GM12878 (cell line): ENCODE results near the gene RAB3IL1. TPM values are rescaled to one million over a fixed set of nuclear protein-coding genes. Genes with fewer than 3 reads are reported as not detected.

Source experiments
- ATAC-seq: fragments of 200-7000 bp; cut with Tn5 transposase; 3 replicates; pipeline ENCODE4 v1.9.1; 2020; ENCODE audit warnings: mild to moderate bottlenecking, moderate library complexity
- BruUV-seq: library from RNA; stranded (reverse); fragments of 400-500 nt; replicated peaks from 2 replicates; lab custom pipeline; 2021; lab: Mats Ljungman, UMichigan
- CTCF ChIA-PET: fragments of 300-600 bp; sonication (Branson Sonifier 250); formaldehyde crosslinking; extraction: SDS; loops from one replicate; lab custom pipeline; 2021; ENCODE audit warnings: inconsistent platforms; lab: Yijun Ruan, JAX
- POLR2A ChIA-PET: fragments of 350-600 bp; formaldehyde crosslinking; extraction: SDS; loops from one replicate; lab custom pipeline; 2021; ENCODE audit warnings: inconsistent platforms; lab: Charles Lee
- RAD21 ChIA-PET: fragments of 300-600 bp; sonication (Branson Sonifier 250); formaldehyde crosslinking; loops from one replicate; lab custom pipeline; 2023; ENCODE audit warnings: antibody characterized with exemption; ENCODE audit not compliant: unreplicated experiment; lab: Charles Lee
- SMC1A ChIA-PET: fragments of 300-600 bp; sonication (Branson Sonifier 250); formaldehyde crosslinking; loops from one replicate; lab custom pipeline; 2023; ENCODE audit not compliant: unreplicated experiment, uncharacterized antibody; lab: Charles Lee
- DNase-seq: peaks from one replicate; pipeline ENCODE4 v3.0.0-alpha.2; 2011; ENCODE audit warnings: low read depth, low spot score
- FAIRE-seq: peaks from 3 replicates; lab custom pipeline; 2011; peaks lifted over from hg19 to GRCh38; lab: Jason Lieb, UNC
- H2AFZ ChIP-seq: 2 replicates; pipeline ENCODE4 v1.6.0; 2011; ENCODE audit warnings: low read depth, low read length, control low read depth; ENCODE audit not compliant: control insufficient read depth
- H3K27ac ChIP-seq: 2 replicates; pipeline ENCODE4 v1.5.1; 2011; ENCODE audit warnings: control low read depth; ENCODE audit not compliant: control insufficient read depth, insufficient read depth
- H3K27me3 ChIP-seq, 2 experiments: replicated peaks in 1 of 2; 2 replicates each; pipeline versions ENCODE4 v1.6.0 to v1.6.1; 2011; ENCODE audit warnings: low read length in 1 of 2; ENCODE audit not compliant: control insufficient read depth in 2 of 2, insufficient read depth in 2 of 2
- H3K36me3 ChIP-seq, 2 experiments: 2 replicates each; pipeline ENCODE4 v1.5.1; 2011; ENCODE audit warnings: low read length in 1 of 2; ENCODE audit not compliant: control insufficient read depth in 2 of 2, insufficient read depth in 2 of 2
- H3K4me1 ChIP-seq: 2 replicates; pipeline ENCODE4 v1.6.1; 2011; ENCODE audit warnings: mild to moderate bottlenecking, low read length, moderate library complexity, mixed read lengths; ENCODE audit not compliant: control insufficient read depth, insufficient read depth
- H3K4me2 ChIP-seq: 2 replicates; pipeline ENCODE4 v1.6.0; 2011; ENCODE audit warnings: control low read depth; ENCODE audit not compliant: control insufficient read depth, insufficient read depth
- H3K4me3 ChIP-seq: fragments of 200-600 bp; sonication (generic); 2 replicates; pipeline ENCODE4 v1.5.1; 2016
- H3K79me2 ChIP-seq: 2 replicates; pipeline ENCODE4 v1.6.0; 2011; ENCODE audit warnings: low read length; ENCODE audit not compliant: control insufficient read depth, insufficient read depth
- H3K9ac ChIP-seq: 2 replicates; pipeline ENCODE4 v1.8.0; 2011; ENCODE audit warnings: low read length, control low read depth, mixed read lengths; ENCODE audit not compliant: control insufficient read depth, insufficient read depth
- H3K9me3 ChIP-seq: replicated peaks from 3 replicates; pipeline ENCODE4 v1.5.1; 2011; ENCODE audit warnings: mild to moderate bottlenecking, low read length; ENCODE audit not compliant: control insufficient read depth, insufficient read depth
- H4K20me1 ChIP-seq: 2 replicates; pipeline ENCODE4 v1.6.0; 2011; ENCODE audit not compliant: control insufficient read depth, insufficient read depth
- ATF3 ChIP-seq: IDR thresholded peaks from 2 replicates; pipeline ENCODE4 v1.6.1; 2011; ENCODE audit warnings: low read depth, mild to moderate bottlenecking, low read length, moderate library complexity, borderline replicate concordance; ENCODE audit errors: extremely low read depth
- BACH1 ChIP-seq: fragments of 450-650 bp; IDR thresholded peaks from 2 replicates; pipeline ENCODE4 v1.6.1; 2017; ENCODE audit warnings: mild to moderate bottlenecking, borderline replicate concordance
- CREM ChIP-seq: IDR thresholded peaks from 2 replicates; pipeline ENCODE4 v1.6.1; 2014; ENCODE audit warnings: antibody characterized with exemption, low read depth
- DPF2 ChIP-seq: fragments of 450-650 bp; IDR thresholded peaks from 2 replicates; pipeline ENCODE4 v1.6.1; 2017; ENCODE audit warnings: mild to moderate bottlenecking
- ESRRA ChIP-seq: IDR thresholded peaks from 2 replicates; pipeline ENCODE4 v1.6.1; 2012; ENCODE audit warnings: mild to moderate bottlenecking, low read length, improper control_type of control experiment
- EZH2 ChIP-seq: IDR thresholded peaks from 2 replicates; pipeline ENCODE4 v1.6.1; 2012; ENCODE audit warnings: low read depth, mild to moderate bottlenecking, control low read depth, inconsistent platforms, low read length, borderline replicate concordance; ENCODE audit not compliant: control insufficient read depth
- HDAC6 ChIP-seq: fragments of 200-600 bp; sonication (generic); IDR thresholded peaks from one replicate; pipeline ENCODE4 v1.8.0; 2017; ENCODE audit warnings: antibody characterized with exemption; ENCODE audit not compliant: unreplicated experiment
- IRF3 ChIP-seq: fragments of 450-650 bp; IDR thresholded peaks from 2 replicates; pipeline ENCODE4 v1.6.1; 2014; ENCODE audit warnings: mild to moderate bottlenecking
- IRF4 ChIP-seq: IDR thresholded peaks from 2 replicates; pipeline ENCODE4 v1.6.1; 2011; ENCODE audit warnings: low read depth, low read length
- MXI1 ChIP-seq: fragments of 150-350 bp; IDR thresholded peaks from 2 replicates; pipeline ENCODE4 v1.6.1; 2011; ENCODE audit warnings: low read depth, mild to moderate bottlenecking, inconsistent platforms, low read length, improper control_type of control experiment
- NFYA ChIP-seq: IDR thresholded peaks from 2 replicates; pipeline ENCODE4 v1.6.1; 2011; ENCODE audit warnings: low read depth, mild to moderate bottlenecking, low read length, improper control_type of control experiment, borderline replicate concordance
- NR2C2 ChIP-seq: IDR thresholded peaks from 2 replicates; pipeline ENCODE4 v1.6.1; 2011; ENCODE audit warnings: borderline replicate concordance, low read depth; ENCODE audit not compliant: control insufficient read depth, insufficient read length
- RAD51 ChIP-seq: fragments of 450-650 bp; IDR thresholded peaks from 2 replicates; pipeline ENCODE4 v1.6.1; 2016; ENCODE audit warnings: moderate library complexity, mild to moderate bottlenecking, inconsistent platforms
- SREBF2 ChIP-seq: IDR thresholded peaks from 2 replicates; pipeline ENCODE4 v1.6.1; 2012; ENCODE audit warnings: mild to moderate bottlenecking, low read length
- SRF ChIP-seq, 2 experiments: IDR thresholded peaks; 2 replicates each; pipeline ENCODE4 v1.6.1; 2011; ENCODE audit warnings: low read depth in 2 of 2, low read length in 2 of 2, mild to moderate bottlenecking in 1 of 2, moderate library complexity in 1 of 2
- WGBS: methylation state at CpG from one replicate; pipeline ENCODE4 v1.1.6; 2016; ENCODE audit warnings: low lambda C conversion rate; ENCODE audit not compliant: insufficient replicate concordance, insufficient coverage; ENCODE audit errors: missing lambda C conversion rate; 5-methylcytosine and 5-hydroxymethylcytosine counted together
- in situ Hi-C: fragments of 300-500 bp; cut with MboI; formaldehyde crosslinking; loops from 9 replicates; pipeline ENCODE4 v1.14.3; 2018; ENCODE audit warnings: mixed read lengths
- intact Hi-C: fragments of 100-400 bp; cut with micrococcal nuclease; formaldehyde crosslinking; loops from one replicate; pipeline ENCODE4 v1.14.2; 2022; ENCODE audit not compliant: unreplicated experiment
- polyA plus RNA-seq, 11 experiments: library from polyadenylated mRNA; depleted of rRNA in 4 of 11; unstranded in 6 of 11; stranded (reverse) in 5 of 11; fragments of >200 nt; fragmentation: Nextera tagmentation in 4 of 11; fragmentation: Illumina TruSeq in 1 of 11; extraction: Ambion mirVana in 4 of 11; extraction: Trizol in 1 of 11; gene quantifications; 1 replicate in 1 of 11; 2 replicates in 10 of 11; pipeline versions ENCODE4 v1.2.1 to v1.2.3, GENCODE V29; 2011 to 2016; ENCODE audit warnings: inconsistent platforms in 2 of 11, missing spikeins in 2 of 11, low read depth in 1 of 11
- total RNA-seq, 4 experiments: library from RNA; depleted of rRNA in 3 of 4; stranded (reverse); fragments of >200 nt in 3 of 4; fragmentation: Illumina TruSeq in 1 of 4; extraction: Trizol in 1 of 4; gene quantifications; 2 replicates each; pipeline versions ENCODE4 v1.2.1 to v1.2.3, GENCODE V29; 2013 to 2021
- TF ChIP-seq, protein P1 (sequence below): fragments of 450-650 bp; IDR thresholded peaks from 2 replicates; pipeline ENCODE4 v1.6.1; 2017; ENCODE audit warnings: mild to moderate bottlenecking, moderate library complexity

RAB3IL1 gene
- total and polyA plus RNA-seq, 10 of the 15 experiments (the other 5 are each of a cell fraction or from before 2014, with no cell fraction given), result 0.04 TPM; not detected in 9

DNA sequence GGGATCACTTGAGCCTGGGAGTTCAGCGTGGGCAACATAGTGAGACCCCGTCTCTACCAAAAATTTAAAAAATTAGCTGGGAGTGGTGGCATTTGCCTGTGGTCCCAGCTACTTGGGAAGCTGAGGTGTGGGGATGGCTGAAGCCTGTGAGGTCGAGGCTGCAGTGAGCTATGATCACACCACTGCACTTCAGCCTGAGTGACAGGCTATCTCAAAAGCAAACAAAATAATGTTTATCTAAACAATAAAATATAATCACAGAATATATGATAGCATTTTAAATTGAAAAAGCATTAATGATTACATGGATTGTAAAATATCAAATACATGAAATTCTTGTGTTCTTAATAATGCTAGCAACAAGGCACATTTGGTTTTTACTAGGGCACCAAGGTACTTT, 35.5 kb upstream of the RAB3IL1 start:
- peaks cover 3% of the 10 kb centered on the region; the same call in 1 of the 2 replicates for H3K4me1 ChIP-seq
- no TSS peak for BruUV-seq
- TF ChIP-seq SREBF2, result no peak
- TF ChIP-seq MXI1, result no peak
- no peak for TF ChIP-seq NR2C2
- no peak for TF ChIP-seq IRF3
- TF ChIP-seq SRF (IDR thresholded peaks at IDR 0.05; ENCODE audit: low read depth in 2 of 2, low read length in 2 of 2), result no peak
- TF ChIP-seq CREM, result no peak
- no peak for TF ChIP-seq IRF4
- TF ChIP-seq DPF2, result no peak
- no peak for TF ChIP-seq NFYA
- no peak for TF ChIP-seq EZH2
- TF ChIP-seq BACH1, result no peak
- TF ChIP-seq HDAC6, result no peak
- TF ChIP-seq, protein P1, sequence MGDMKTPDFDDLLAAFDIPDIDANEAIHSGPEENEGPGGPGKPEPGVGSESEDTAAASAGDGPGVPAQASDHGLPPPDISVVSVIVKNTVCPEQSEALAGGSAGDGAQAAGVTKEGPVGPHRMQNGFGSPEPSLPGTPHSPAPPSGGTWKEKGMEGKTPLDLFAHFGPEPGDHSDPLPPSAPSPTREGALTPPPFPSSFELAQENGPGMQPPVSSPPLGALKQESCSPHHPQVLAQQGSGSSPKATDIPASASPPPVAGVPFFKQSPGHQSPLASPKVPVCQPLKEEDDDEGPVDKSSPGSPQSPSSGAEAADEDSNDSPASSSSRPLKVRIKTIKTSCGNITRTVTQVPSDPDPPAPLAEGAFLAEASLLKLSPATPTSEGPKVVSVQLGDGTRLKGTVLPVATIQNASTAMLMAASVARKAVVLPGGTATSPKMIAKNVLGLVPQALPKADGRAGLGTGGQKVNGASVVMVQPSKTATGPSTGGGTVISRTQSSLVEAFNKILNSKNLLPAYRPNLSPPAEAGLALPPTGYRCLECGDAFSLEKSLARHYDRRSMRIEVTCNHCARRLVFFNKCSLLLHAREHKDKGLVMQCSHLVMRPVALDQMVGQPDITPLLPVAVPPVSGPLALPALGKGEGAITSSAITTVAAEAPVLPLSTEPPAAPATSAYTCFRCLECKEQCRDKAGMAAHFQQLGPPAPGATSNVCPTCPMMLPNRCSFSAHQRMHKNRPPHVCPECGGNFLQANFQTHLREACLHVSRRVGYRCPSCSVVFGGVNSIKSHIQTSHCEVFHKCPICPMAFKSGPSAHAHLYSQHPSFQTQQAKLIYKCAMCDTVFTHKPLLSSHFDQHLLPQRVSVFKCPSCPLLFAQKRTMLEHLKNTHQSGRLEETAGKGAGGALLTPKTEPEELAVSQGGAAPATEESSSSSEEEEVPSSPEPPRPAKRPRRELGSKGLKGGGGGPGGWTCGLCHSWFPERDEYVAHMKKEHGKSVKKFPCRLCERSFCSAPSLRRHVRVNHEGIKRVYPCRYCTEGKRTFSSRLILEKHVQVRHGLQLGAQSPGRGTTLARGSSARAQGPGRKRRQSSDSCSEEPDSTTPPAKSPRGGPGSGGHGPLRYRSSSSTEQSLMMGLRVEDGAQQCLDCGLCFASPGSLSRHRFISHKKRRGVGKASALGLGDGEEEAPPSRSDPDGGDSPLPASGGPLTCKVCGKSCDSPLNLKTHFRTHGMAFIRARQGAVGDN, result no peak
- no peak for TF ChIP-seq ESRRA
- no peak for TF ChIP-seq RAD51
- TF ChIP-seq ATF3, result no peak
- TF ChIP-seq, all 136 proteins: peak for 0
- no peak overlapping the region for H3K4me3 ChIP-seq
- no peak overlapping the region for H3K9ac ChIP-seq
- H3K79me2 ChIP-seq, result no peaks in the 10 kb centered on the region
- H3K9me3 ChIP-seq, result no peaks in the 10 kb centered on the region
- intact Hi-C loops (no loop called here), in situ Hi-C loops (no loop called here)
- ChIA-PET POLR2A (no interaction called here), RAD21 (interaction anchor here (3.8 kb wide), 1 partner anchor 129 kb away, joined by 17 read pairs; no protein-coding TSS in a partner anchor), SMC1A (interaction anchor here (1.6 to 7.1 kb wide), 2 partner anchors 129 to 156 kb away, joined by 4 to 86 read pairs; no protein-coding TSS in a partner anchor), CTCF (interaction anchor here (1.4 to 8.0 kb wide), 3 partner anchors 55 to 156 kb away, joined by 4 to 188 read pairs (median 10); partner anchors contain the start of genes FEN1 and TMEM258)
- FAIRE-seq, result no peak
- no peak for ATAC-seq
- no peaks in the 10 kb centered on the region for H4K20me1 ChIP-seq
- no peaks in the 10 kb centered on the region; a peak in 1 of 4 replicates for H3K27me3 ChIP-seq
- 46% methylated on average over 3 of the region's 3 CpGs for WGBS
- DNase-seq, result no peak
- no peaks in the 10 kb centered on the region for H3K36me3 ChIP-seq
- no peak overlapping the region for H3K27ac ChIP-seq
- H3K4me2 ChIP-seq, result no peak overlapping the region
- no peak overlapping the region for H2AFZ ChIP-seq
